Keratinocyte (primary cell): ENCODE results near the gene ASCC2. TPM values are rescaled to one million over a fixed set of nuclear protein-coding genes. Genes with fewer than 3 reads are reported as not detected.

ENCODE experiments used
- DNase-seq: peaks from one replicate; pipeline ENCODE4 v3.0.0-alpha.2; 2011; ENCODE audit warnings: low read depth, missing footprints, low spot score
- FAIRE-seq: peaks from 2 replicates; lab custom pipeline; 2011; peaks lifted over from hg19 to GRCh38; lab: Jason Lieb, UNC
- H2AFZ ChIP-seq: 2 replicates; pipeline ENCODE4 v1.6.0; 2012; ENCODE audit warnings: low read length, control low read depth, inconsistent platforms; ENCODE audit not compliant: control insufficient read depth
- H3K27ac ChIP-seq: 2 replicates; pipeline ENCODE4 v1.5.1; 2011; ENCODE audit warnings: low read length; ENCODE audit not compliant: control insufficient read depth, insufficient read depth
- H3K27me3 ChIP-seq: 3 replicates; pipeline ENCODE4 v1.6.0; 2011; ENCODE audit warnings: low read length; ENCODE audit not compliant: control insufficient read depth, insufficient read depth; ENCODE audit errors: extremely low read depth
- H3K36me3 ChIP-seq, 2 experiments: 2 replicates in 1 of 2; 3 replicates in 1 of 2; pipeline ENCODE4 v1.5.1; 2011; ENCODE audit warnings: low read length in 2 of 2, mild to moderate bottlenecking in 1 of 2; ENCODE audit not compliant: control insufficient read depth in 2 of 2, insufficient read depth in 2 of 2; ENCODE audit errors: extremely low read depth in 1 of 2
- H3K4me1 ChIP-seq: 3 replicates; pipeline ENCODE4 v1.5.1; 2011; ENCODE audit warnings: low read length; ENCODE audit not compliant: control insufficient read depth, insufficient read depth; ENCODE audit errors: extremely low read depth
- H3K4me2 ChIP-seq: 3 replicates; pipeline ENCODE4 v1.6.0; 2011; ENCODE audit warnings: low read depth, low read length; ENCODE audit not compliant: control insufficient read depth, insufficient read depth; ENCODE audit errors: extremely low read depth
- H3K4me3 ChIP-seq, 3 experiments: fragments of 200-600 bp in 1 of 3; sonication (generic) in 1 of 3; 2 replicates in 2 of 3; 3 replicates in 1 of 3; pipeline ENCODE4 v1.5.1; 2011 to 2016; ENCODE audit warnings: low read length in 3 of 3, mild to moderate bottlenecking in 3 of 3, control low read depth in 2 of 3, inconsistent platforms in 1 of 3, low read depth in 1 of 3, mixed read lengths in 1 of 3, mixed run types in 1 of 3, moderate library complexity in 1 of 3; ENCODE audit not compliant: control insufficient read depth in 2 of 3, insufficient read depth in 2 of 3; ENCODE audit errors: extremely low read depth in 1 of 3
- H3K79me2 ChIP-seq: 2 replicates; pipeline ENCODE4 v1.6.0; 2012; ENCODE audit warnings: low read length; ENCODE audit not compliant: control insufficient read depth, insufficient read depth
- H3K9ac ChIP-seq: 3 replicates; pipeline ENCODE4 v1.6.0; 2011; ENCODE audit warnings: low read length; ENCODE audit not compliant: control insufficient read depth, insufficient read depth; ENCODE audit errors: extremely low read depth
- H3K9me1 ChIP-seq: 3 replicates; pipeline ENCODE4 v1.6.0; 2011; ENCODE audit warnings: low read length; ENCODE audit not compliant: control insufficient read depth, insufficient read depth; ENCODE audit errors: extremely low read depth
- H3K9me3 ChIP-seq: 2 replicates; pipeline ENCODE4 v1.5.1; 2012; ENCODE audit warnings: low read depth, low read length; ENCODE audit not compliant: control insufficient read depth
- H4K20me1 ChIP-seq: 3 replicates; pipeline ENCODE4 v1.6.0; 2011; ENCODE audit warnings: low read length; ENCODE audit not compliant: control insufficient read depth, insufficient read depth; ENCODE audit errors: extremely low read depth
- EZH2 ChIP-seq: IDR thresholded peaks from one replicate; pipeline ENCODE4 v1.6.1; 2012; ENCODE audit warnings: inconsistent platforms, mild to moderate bottlenecking, low read length, moderate library complexity
- dilution Hi-C: fragments of 300-500 bp; cut with MboI; formaldehyde crosslinking; loops from one replicate; pipeline ENCODE4 v1.7.0; 2020; ENCODE audit warnings: low sequenced_read_pairs; ENCODE audit not compliant: extremely low pct_ligation_motif_present
- polyA plus RNA-seq, 5 experiments: library from polyadenylated mRNA; depleted of rRNA in 3 of 5; stranded (reverse) in 3 of 5; stranded (forward) in 1 of 5; unstranded in 1 of 5; fragments of >200 nt; gene quantifications; 1 replicate in 1 of 5; 2 replicates in 3 of 5; 3 replicates in 1 of 5; pipeline versions ENCODE4 v1.2.1 to v1.2.3, GENCODE V29; 2011 to 2012; ENCODE audit warnings: missing spikeins in 2 of 5, low read depth in 1 of 5, low replicate concordance in 1 of 5
- TF ChIP-seq, protein P1 (sequence below), 3 experiments: IDR thresholded peaks in 1 of 3; conservative IDR thresholded peaks in 1 of 3; optimal IDR thresholded peaks in 1 of 3; 2 replicates in 2 of 3; 3 replicates in 1 of 3; pipeline versions ENCODE3 to v1.5.1; 2011; ENCODE audit warnings: low read length in 3 of 3, mild to moderate bottlenecking in 3 of 3, moderate library complexity in 2 of 3, control low read depth in 1 of 3, inconsistent platforms in 1 of 3; ENCODE audit not compliant: insufficient read depth in 2 of 3; ENCODE audit errors: extremely low read depth in 1 of 3

ASCC2 gene
- polyA plus RNA-seq, 1 donor (not counting 4 experiments of a cell fraction or from before 2014, with no cell fraction given), result 51.3 TPM

- Histone ChIP-seq H3K79me2 (no peaks in the 10 kb centered on the region), H3K9me1 (no peaks in the 10 kb centered on the region), H3K9me3 (no peaks in the 10 kb centered on the region), H3K4me2 (no peak overlapping the region), H3K4me3 (no peak overlapping the region), H3K36me3 (peaks cover 47 to 62% of the 10 kb centered on the region in 2 experiments), H3K4me1 (peaks cover under 1% of the 10 kb centered on the region), H4K20me1 (no peaks in the 10 kb centered on the region), H2AFZ (no peak overlapping the region), H3K27me3 (no peaks in the 10 kb centered on the region), H3K9ac (no peak overlapping the region), H3K27ac (no peak overlapping the region)
- FAIRE-seq (no peak), DNase-seq (no peak)
- dilution Hi-C loops, result no loop called here
- no peak for TF ChIP-seq EZH2
Observed at GRCh38 chr22:29804985-29805384, 33.1 kb downstream of the ASCC2 start.

DNA sequence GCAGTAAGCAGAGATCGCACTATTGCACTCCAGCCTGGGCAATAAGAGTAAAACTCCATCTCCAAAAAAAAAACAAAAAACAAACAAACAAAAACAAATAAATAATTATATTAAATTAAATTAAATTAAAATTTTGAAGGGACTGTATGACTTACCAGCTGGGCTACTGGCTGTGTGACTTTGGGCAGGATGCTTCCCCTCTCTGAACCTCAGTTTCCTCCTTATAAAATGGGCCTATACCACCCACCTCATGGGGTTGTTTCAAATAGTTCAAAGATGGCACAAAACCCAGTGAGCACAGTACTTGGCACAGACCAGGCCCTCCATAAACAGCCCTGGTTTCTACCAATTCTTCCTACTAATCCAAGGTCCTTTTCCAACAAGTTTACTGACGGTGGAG, 34.9 kb downstream of the ASCC2 start:
- Histone ChIP-seq H3K4me2 (no peak overlapping the region), H3K9ac (no peak overlapping the region), H3K27me3 (no peaks in the 10 kb centered on the region), H3K9me1 (no peaks in the 10 kb centered on the region), H2AFZ (no peak overlapping the region), H3K36me3 (peaks cover 49 to 70% of the 10 kb centered on the region in 2 experiments), H4K20me1 (no peaks in the 10 kb centered on the region), H3K27ac (no peak overlapping the region), H3K4me1 (peaks cover 14% of the 10 kb centered on the region), H3K79me2 (no peaks in the 10 kb centered on the region), H3K4me3 (no peak overlapping the region), H3K9me3 (no peaks in the 10 kb centered on the region)
- DNase-seq (no peak), FAIRE-seq (no peak)
- TF ChIP-seq, protein P1, sequence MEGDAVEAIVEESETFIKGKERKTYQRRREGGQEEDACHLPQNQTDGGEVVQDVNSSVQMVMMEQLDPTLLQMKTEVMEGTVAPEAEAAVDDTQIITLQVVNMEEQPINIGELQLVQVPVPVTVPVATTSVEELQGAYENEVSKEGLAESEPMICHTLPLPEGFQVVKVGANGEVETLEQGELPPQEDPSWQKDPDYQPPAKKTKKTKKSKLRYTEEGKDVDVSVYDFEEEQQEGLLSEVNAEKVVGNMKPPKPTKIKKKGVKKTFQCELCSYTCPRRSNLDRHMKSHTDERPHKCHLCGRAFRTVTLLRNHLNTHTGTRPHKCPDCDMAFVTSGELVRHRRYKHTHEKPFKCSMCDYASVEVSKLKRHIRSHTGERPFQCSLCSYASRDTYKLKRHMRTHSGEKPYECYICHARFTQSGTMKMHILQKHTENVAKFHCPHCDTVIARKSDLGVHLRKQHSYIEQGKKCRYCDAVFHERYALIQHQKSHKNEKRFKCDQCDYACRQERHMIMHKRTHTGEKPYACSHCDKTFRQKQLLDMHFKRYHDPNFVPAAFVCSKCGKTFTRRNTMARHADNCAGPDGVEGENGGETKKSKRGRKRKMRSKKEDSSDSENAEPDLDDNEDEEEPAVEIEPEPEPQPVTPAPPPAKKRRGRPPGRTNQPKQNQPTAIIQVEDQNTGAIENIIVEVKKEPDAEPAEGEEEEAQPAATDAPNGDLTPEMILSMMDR (optimal IDR thresholded peaks at IDR 0.05 in 1 of 3, IDR thresholded peaks at IDR 0.05 in 1 of 3, conservative IDR thresholded peaks at IDR 0.05 in 1 of 3; ENCODE audit: extremely low read depth in 1 of 3, insufficient read depth in 2 of 3, low read length in 3 of 3), result no peak
- TF ChIP-seq EZH2, result no peak
- dilution Hi-C loops, result no loop called here

DNA sequence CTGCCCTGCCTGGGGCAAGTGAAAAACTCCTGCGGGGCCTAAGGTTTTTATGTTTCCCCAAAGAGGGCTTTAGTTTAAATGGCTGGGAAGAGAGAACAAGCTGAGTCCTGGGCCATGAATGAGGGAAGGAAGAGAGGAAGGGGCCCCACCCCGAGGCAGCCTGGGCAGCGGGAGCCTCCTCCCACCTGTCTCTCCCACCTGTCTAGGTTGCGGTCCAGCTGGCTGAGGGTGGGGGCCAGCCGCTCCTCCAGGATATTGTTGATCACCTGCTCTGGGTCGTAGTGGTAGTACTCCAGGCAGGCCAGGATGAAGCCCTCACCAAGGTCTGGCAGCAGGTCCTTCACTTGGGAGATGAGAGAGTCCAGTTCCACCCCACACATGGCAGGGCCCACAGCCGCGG, 36.3 kb downstream of the ASCC2 start:
- H3K4me1 ChIP-seq, result peaks cover 14% of the 10 kb centered on the region
- no peak for FAIRE-seq
- H3K36me3 ChIP-seq, result peaks cover 49 to 65% of the 10 kb centered on the region in 2 experiments

More for the DNA sequence above, 36.3 kb downstream of the ASCC2 start:
- dilution Hi-C loops, result no loop called here
- no peaks in the 10 kb centered on the region for H3K9me1 ChIP-seq
- TF ChIP-seq, protein P1 (optimal IDR thresholded peaks at IDR 0.05 in 1 of 3, IDR thresholded peaks at IDR 0.05 in 1 of 3, conservative IDR thresholded peaks at IDR 0.05 in 1 of 3; ENCODE audit: extremely low read depth in 1 of 3, insufficient read depth in 2 of 3, low read length in 3 of 3), result no peak
- no peak for TF ChIP-seq EZH2
- no peaks in the 10 kb centered on the region for H3K79me2 ChIP-seq
- H3K9me3 ChIP-seq, result no peaks in the 10 kb centered on the region
- no peak for DNase-seq
- H3K27ac ChIP-seq, result no peak overlapping the region
- H3K9ac ChIP-seq, result no peak overlapping the region
- H3K27me3 ChIP-seq, result no peaks in the 10 kb centered on the region
- H2AFZ ChIP-seq, result no peak overlapping the region
- no peak overlapping the region for H3K4me2 ChIP-seq
- H3K4me3 ChIP-seq, result no peak overlapping the region
- H4K20me1 ChIP-seq, result no peaks in the 10 kb centered on the region
